GM21526 (cell line): ENCODE measurements around the gene KCNIP3.

Experiments used
- ATAC-seq: cut with Tn5 transposase; IDR thresholded peaks from one replicate; pipeline ENCODE4 v1.9.1; 2021; ENCODE audit warnings: moderate library complexity; ENCODE audit not compliant: unreplicated experiment, low FRiP score

KCNIP3 gene

GRCh38 chr2:95311815-95312542 lies 14.8 kb downstream of the KCNIP3 start:
- ATAC-seq, result no peak

GRCh38 chr2:95312543-95313201 lies 15.5 kb downstream of the KCNIP3 start:
- no peak for ATAC-seq

- no peak for ATAC-seq
Measured at GRCh38 chr2:95313296-95314131, 16.4 kb downstream of the KCNIP3 start.

- no peak for ATAC-seq
Measured at GRCh38 chr2:95314598-95314963, 17.4 kb downstream of the KCNIP3 start.

GRCh38 chr2:95314964-95315611 lies 17.9 kb downstream of the KCNIP3 start:
- no peak for ATAC-seq

GRCh38 chr2:95315801-95316411 lies 18.8 kb downstream of the KCNIP3 start:
- ATAC-seq, result no peak

GRCh38 chr2:95316466-95317122 lies 19.4 kb downstream of the KCNIP3 start:
- ATAC-seq, result no peak

GRCh38 chr2:95317123-95317500 lies 20.0 kb downstream of the KCNIP3 start:
- ATAC-seq, result no peak

GRCh38 chr2:95317665-95318425 lies 20.7 kb downstream of the KCNIP3 start:
- ATAC-seq, result no peak

GRCh38 chr2:95318431-95319220 lies 21.5 kb downstream of the KCNIP3 start:
- no peak for ATAC-seq

GRCh38 chr2:95319481-95320343 lies 22.6 kb downstream of the KCNIP3 start:
- no peak for ATAC-seq

- ATAC-seq, result no peak
Measured at GRCh38 chr2:95320344-95320712, 23.2 kb downstream of the KCNIP3 start.

GRCh38 chr2:95320986-95321767 lies 24.0 kb downstream of the KCNIP3 start:
- ATAC-seq, result no peak

GRCh38 chr2:95323347-95324155 lies 26.4 kb downstream of the KCNIP3 start:
- ATAC-seq, result no peak

GRCh38 chr2:95325026-95325425 lies 27.9 kb downstream of the KCNIP3 start:
- ATAC-seq, result no peak
